PC-3 (cell line): ENCODE measurements around the gene GPC5. TPM values are rescaled to one million over a fixed set of nuclear protein-coding genes. Genes with fewer than 3 reads are reported as not detected.

Source experiments
- ATAC-seq: fragments of 200-7000 bp; cut with Tn5 transposase; 2 replicates; pipeline ENCODE4 v1.9.1; 2020; ENCODE audit warnings: mild to moderate bottlenecking, moderate library complexity
- BruUV-seq: library from RNA; stranded (reverse); fragments of 400-500 nt; replicated peaks from 2 replicates; lab custom pipeline; 2021; lab: Mats Ljungman, UMichigan
- CTCF ChIA-PET: fragments of 300-600 bp; sonication (Branson Sonifier 250); formaldehyde crosslinking; loops from one replicate; lab custom pipeline; 2022; ENCODE audit warnings: antibody characterized with exemption; lab: Charles Lee
- POLR2A ChIA-PET: fragments of 300-600 bp; sonication (Branson Sonifier 250); formaldehyde crosslinking; loops from one replicate; lab custom pipeline; 2022; ENCODE audit warnings: antibody characterized with exemption; ENCODE audit not compliant: unreplicated experiment; lab: Charles Lee
- DNase-seq: peaks from one replicate; pipeline ENCODE4 v3.0.0-alpha.2; 2015
- H2AFZ ChIP-seq: fragments of 300-600 bp; sonication (generic); 2 replicates; pipeline ENCODE4 v1.6.0; 2016; ENCODE audit warnings: antibody characterized with exemption, low read length
- H3F3A ChIP-seq: fragments of 300-600 bp; sonication (generic); one replicate; pipeline ENCODE4 v1.6.0; 2017; ENCODE audit warnings: antibody characterized with exemption, low read length, control low read depth, mild to moderate bottlenecking; ENCODE audit not compliant: unreplicated experiment
- H3K27ac ChIP-seq: fragments of 300-600 bp; sonication (generic); 2 replicates; pipeline ENCODE4 v1.5.1; 2016; ENCODE audit warnings: mild to moderate bottlenecking, low read length
- H3K27me3 ChIP-seq: fragments of 300-600 bp; sonication (generic); 2 replicates; pipeline ENCODE4 v1.6.1; 2016; ENCODE audit warnings: low read length, mixed read lengths
- H3K36me3 ChIP-seq: fragments of 300-600 bp; sonication (generic); 2 replicates; pipeline ENCODE4 v1.6.1; 2016; ENCODE audit warnings: low read depth, mixed run types, low read length, mixed read lengths
- H3K4me1 ChIP-seq: fragments of 300-600 bp; sonication (generic); 2 replicates; pipeline ENCODE4 v1.5.1; 2016; ENCODE audit warnings: low read length; ENCODE audit not compliant: insufficient read depth
- H3K4me2 ChIP-seq: fragments of 300-600 bp; sonication (generic); 2 replicates; pipeline ENCODE4 v1.6.0; 2016; ENCODE audit warnings: low read length
- H3K4me3 ChIP-seq: fragments of 300-600 bp; sonication (generic); 2 replicates; pipeline ENCODE4 v1.5.1; 2016; ENCODE audit warnings: mild to moderate bottlenecking, low read length, mixed read lengths
- H3K79me2 ChIP-seq: fragments of 300-600 bp; sonication (generic); 2 replicates; pipeline ENCODE4 v1.6.1; 2017; ENCODE audit warnings: low read length, mixed read lengths
- H3K9ac ChIP-seq: fragments of 300-600 bp; sonication (generic); 2 replicates; pipeline ENCODE4 v1.6.0; 2016; ENCODE audit warnings: mild to moderate bottlenecking, low read length
- H3K9me2 ChIP-seq: fragments of 300-600 bp; sonication (generic); replicated peaks from 2 replicates; pipeline ENCODE4 v1.6.1; 2016; ENCODE audit warnings: mixed run types, low read length, mixed read lengths
- H3K9me3 ChIP-seq: fragments of 300-600 bp; sonication (generic); 2 replicates; pipeline ENCODE4 v1.6.1; 2016; ENCODE audit warnings: low read length, mixed read lengths
- H4K20me1 ChIP-seq: fragments of 300-600 bp; sonication (generic); 2 replicates; pipeline ENCODE4 v1.6.1; 2016; ENCODE audit warnings: low read length, mixed read lengths
- CTCF ChIP-seq: fragments of 300-600 bp; sonication (generic); conservative IDR thresholded peaks from 2 replicates; pipeline ENCODE4 v1.5.1; 2017; ENCODE audit warnings: antibody characterized with exemption, low read depth, mild to moderate bottlenecking, low read length
- EZH2 ChIP-seq: fragments of 300-600 bp; sonication (generic); IDR thresholded peaks from one replicate; pipeline ENCODE4 v1.6.1; 2017; ENCODE audit warnings: antibody characterized with exemption, mild to moderate bottlenecking, low read length; ENCODE audit not compliant: unreplicated experiment
- EZH2phosphoT487 ChIP-seq: fragments of 300-600 bp; sonication (generic); IDR thresholded peaks from 2 replicates; pipeline ENCODE4 v1.6.1; 2018; ENCODE audit warnings: mild to moderate bottlenecking, antibody characterized with exemption, low read length, borderline replicate concordance
- intact Hi-C: fragments of 100-400 bp; cut with micrococcal nuclease; formaldehyde crosslinking; loops from 2 replicates; pipeline ENCODE4 v1.9.0; 2023
- total RNA-seq: library from RNA; depleted of rRNA; stranded (reverse); fragments of >200 nt; gene quantifications from 2 replicates; pipeline ENCODE4 v1.2.3, GENCODE V29; 2014

The GPC5 gene
- total RNA-seq, 1 experiment from 2014 or later, result not detected

GRCh38 chr13:92802776-92803175 is 1404.4 kb downstream of the GPC5 start:
- H3K4me1 ChIP-seq, result peaks cover 3% of the 10 kb centered on the region; the same call in 1 of the 2 replicates
- H3K9me2 ChIP-seq, result no peaks in the 10 kb centered on the region
- no peaks in the 10 kb centered on the region for H3K36me3 ChIP-seq
- intact Hi-C loops, result no loop called here
- no TSS peak for BruUV-seq
- no peaks in the 10 kb centered on the region for H3K27me3 ChIP-seq
- DNase-seq (peak; percentile 4), ATAC-seq (no peak)
- H3K4me2 ChIP-seq, result no peak overlapping the region
- ChIA-PET CTCF (no interaction called here), POLR2A (no interaction called here)
- no peak overlapping the region for H3K4me3 ChIP-seq
- TF ChIP-seq EZH2phosphoT487, result no peak
- no peak for TF ChIP-seq EZH2
- TF ChIP-seq CTCF, result no peak
- H2AFZ ChIP-seq, result no peak overlapping the region
- H3K9ac ChIP-seq, result no peak overlapping the region
- no peaks in the 10 kb centered on the region for H4K20me1 ChIP-seq
- no peaks in the 10 kb centered on the region for H3F3A ChIP-seq
- H3K27ac ChIP-seq, result no peak overlapping the region
- H3K9me3 ChIP-seq, result no peaks in the 10 kb centered on the region
- H3K79me2 ChIP-seq, result no peaks in the 10 kb centered on the region

- H3K79me2 ChIP-seq, result no peaks in the 10 kb centered on the region
- BruUV-seq, result no TSS peak
- intact Hi-C loops, result loop anchor here (1.0 kb wide), 1 partner anchor 39 kb away; no protein-coding TSS in a partner anchor
- no peaks in the 10 kb centered on the region for H3K9me2 ChIP-seq
- H4K20me1 ChIP-seq, result no peaks in the 10 kb centered on the region
- no peaks in the 10 kb centered on the region for H3K36me3 ChIP-seq
- H3K4me3 ChIP-seq, result no peak overlapping the region
- peaks cover 3% of the 10 kb centered on the region; the same call in 1 of the 2 replicates for H3K4me1 ChIP-seq
- DNase-seq (peak; percentile 51), ATAC-seq (peak; percentile 74)
- H3K27ac ChIP-seq, result no peak overlapping the region
- ChIA-PET POLR2A (no interaction called here), CTCF (no interaction called here)
- TF ChIP-seq EZH2phosphoT487 (no peak), EZH2 (no peak), CTCF (no peak)
- H3K9me3 ChIP-seq, result no peaks in the 10 kb centered on the region
- H3F3A ChIP-seq, result no peaks in the 10 kb centered on the region
- H3K4me2 ChIP-seq, result no peak overlapping the region
- H2AFZ ChIP-seq, result no peak overlapping the region
- H3K9ac ChIP-seq, result no peak overlapping the region
- H3K27me3 ChIP-seq, result no peaks in the 10 kb centered on the region
These were observed 1405.9 kb downstream of the GPC5 start for GRCh38 chr13:92804346-92804745.

- TF ChIP-seq CTCF (no peak), EZH2 (no peak), EZH2phosphoT487 (no peak)
- ATAC-seq, result no peak
- H3K4me1 ChIP-seq, result peaks cover 3% of the 10 kb centered on the region; the same call in 1 of the 2 replicates
- DNase-seq, result no peak
- no peaks in the 10 kb centered on the region for H3F3A ChIP-seq
- no peak overlapping the region for H3K4me3 ChIP-seq
- H3K79me2 ChIP-seq, result no peaks in the 10 kb centered on the region
- intact Hi-C loops, result loop anchor here (1.0 kb wide), 1 partner anchor 38 kb away; no protein-coding TSS in a partner anchor
- CTCF ChIA-PET, result interaction anchor here (0.5 kb wide), 1 partner anchor 411 kb away, joined by 6 read pairs; no protein-coding TSS in a partner anchor
- H4K20me1 ChIP-seq, result no peaks in the 10 kb centered on the region
- H3K9me3 ChIP-seq, result no peaks in the 10 kb centered on the region
- no peak overlapping the region for H3K4me2 ChIP-seq
- BruUV-seq, result no TSS peak
- no peak overlapping the region for H3K9ac ChIP-seq
- H3K36me3 ChIP-seq, result no peaks in the 10 kb centered on the region
- no peak overlapping the region for H2AFZ ChIP-seq
- H3K27ac ChIP-seq, result no peak overlapping the region
- no peaks in the 10 kb centered on the region for H3K27me3 ChIP-seq
- H3K9me2 ChIP-seq, result no peaks in the 10 kb centered on the region
- POLR2A ChIA-PET, result no interaction called here
These were observed 1406.5 kb downstream of the GPC5 start for GRCh38 chr13:92804926-92805325.
